ENCODE results near the gene ATP1A2. TPM values are rescaled to one million over a fixed set of nuclear protein-coding genes. Genes with fewer than 3 reads are reported as not detected.

The ATP1A2 gene
- total RNA-seq, 1 experiment from 2014 or later = not detected

DNA sequence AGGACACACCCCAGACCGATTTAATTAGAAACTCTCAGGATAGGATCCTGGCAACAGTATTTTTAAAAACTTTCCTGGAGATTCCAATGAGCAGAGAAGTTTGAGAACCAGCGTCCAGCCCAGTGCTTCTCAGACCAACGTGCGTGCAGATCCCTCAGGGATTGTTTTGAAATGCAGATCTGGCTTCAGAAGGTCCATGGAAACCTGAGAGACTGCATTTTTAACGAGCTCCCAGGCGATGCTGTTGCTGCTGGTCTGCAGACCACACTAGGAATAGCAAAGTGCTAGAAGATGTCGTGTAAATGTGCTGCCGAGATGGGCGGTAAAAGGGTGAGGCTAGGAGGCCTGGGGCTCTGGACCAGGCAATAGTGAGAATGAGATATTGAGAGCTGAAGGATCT, 56.4 kb downstream of the ATP1A2 start:
- no peak for DNase-seq (ENCODE audit: low spot score)

DNA sequence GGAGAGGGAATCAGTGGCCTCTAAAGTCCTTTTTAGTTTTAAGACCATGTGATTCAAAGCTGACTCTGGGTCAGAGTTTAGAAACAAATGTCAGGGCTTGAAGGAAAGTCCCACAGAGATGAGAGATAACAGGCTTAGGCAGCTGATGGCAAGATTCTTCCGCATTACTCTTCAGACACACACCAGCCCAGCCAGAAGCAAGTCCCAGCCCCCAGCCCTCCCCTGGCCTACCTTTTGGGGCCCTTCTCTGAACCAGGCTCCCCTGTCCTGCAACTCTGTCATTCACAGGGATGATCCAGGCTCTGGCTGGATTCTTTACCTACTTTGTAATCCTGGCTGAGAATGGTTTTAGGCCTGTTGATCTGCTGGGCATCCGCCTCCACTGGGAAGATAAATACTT, 61.7 kb downstream of the ATP1A2 start:
- no peak for DNase-seq (ENCODE audit: low spot score)

DNA sequence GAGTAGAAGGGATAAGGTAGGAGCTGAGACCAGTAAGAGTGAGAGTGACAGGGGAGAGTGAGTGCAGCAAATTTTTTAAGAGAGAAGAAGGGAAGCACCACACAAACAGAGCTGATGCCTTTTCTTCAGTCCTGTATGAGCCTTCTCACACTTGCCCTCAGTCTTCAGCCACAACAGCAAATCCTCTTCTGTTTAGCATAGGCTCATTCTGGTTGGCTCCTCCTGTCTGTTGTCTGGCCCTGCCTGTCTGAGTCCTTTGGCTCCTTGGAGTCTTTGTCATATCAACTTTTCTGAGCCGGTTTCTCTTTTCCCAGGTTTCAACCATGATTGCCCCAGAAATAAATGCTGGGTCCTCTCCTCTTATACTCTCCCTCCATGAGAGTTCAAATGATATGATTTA, 62.1 kb downstream of the ATP1A2 start:
- DNase-seq (ENCODE audit: low spot score) = no peak

DNA sequence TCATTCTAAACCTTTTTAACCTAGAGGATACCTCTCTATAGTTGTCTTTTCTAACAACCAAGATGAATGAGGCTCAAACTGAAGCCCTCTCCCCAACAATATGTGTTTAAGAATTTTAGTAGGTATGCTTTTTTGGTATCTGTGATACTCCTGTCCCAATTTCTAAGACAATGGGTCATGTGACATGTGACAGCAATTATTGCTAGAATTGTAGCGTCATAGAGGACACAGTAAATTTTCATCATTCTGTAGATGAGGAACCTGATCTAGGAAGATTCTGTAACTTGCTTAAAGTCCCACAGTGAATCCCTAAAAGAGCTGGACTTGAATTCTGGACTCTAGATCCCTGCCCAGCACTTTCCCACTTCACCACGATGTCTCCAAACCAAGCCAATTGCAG, 63.2 kb downstream of the ATP1A2 start:
- no peak for DNase-seq (ENCODE audit: low spot score)

DNA sequence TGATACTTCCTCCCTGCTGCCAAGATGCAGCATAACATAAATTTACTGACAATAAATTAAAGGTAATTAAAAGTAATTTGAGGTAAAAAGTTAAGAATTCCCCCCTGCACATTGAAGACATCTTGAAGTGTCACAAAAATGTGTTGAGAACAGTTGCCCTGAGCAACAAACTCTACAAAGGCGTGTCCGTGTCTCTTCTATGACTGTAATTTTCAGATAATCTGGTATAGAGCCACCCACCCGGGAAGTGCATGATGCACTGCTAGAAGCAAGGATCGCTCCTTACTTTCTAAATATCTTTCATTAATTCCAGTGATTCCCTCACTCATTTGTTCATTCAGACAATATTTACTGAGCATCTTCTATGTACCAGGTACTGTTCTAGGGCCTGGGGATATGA, 63.8 kb downstream of the ATP1A2 start:
- DNase-seq (ENCODE audit: low spot score) = no peak

DNA sequence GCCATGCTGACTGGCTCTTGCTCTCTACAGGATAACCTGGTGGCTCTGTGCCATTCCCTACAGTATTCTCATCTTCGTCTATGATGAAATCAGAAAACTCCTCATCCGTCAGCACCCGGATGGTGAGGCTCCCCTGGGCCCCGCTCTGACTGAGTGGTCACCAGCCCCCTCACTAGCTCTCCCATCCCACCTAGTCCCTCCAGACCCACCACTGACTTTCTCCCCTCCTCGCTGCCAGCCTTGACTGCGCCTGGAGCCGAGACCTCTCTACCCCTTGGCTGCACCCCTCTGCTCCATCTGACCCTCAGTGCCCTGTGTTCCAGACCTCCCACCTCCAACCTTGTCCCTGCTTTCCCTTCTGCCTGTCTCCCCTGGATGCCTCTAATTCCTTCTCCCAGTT, 70.7 kb downstream of the ATP1A2 start:
- no peak for DNase-seq (ENCODE audit: low spot score)

DNA sequence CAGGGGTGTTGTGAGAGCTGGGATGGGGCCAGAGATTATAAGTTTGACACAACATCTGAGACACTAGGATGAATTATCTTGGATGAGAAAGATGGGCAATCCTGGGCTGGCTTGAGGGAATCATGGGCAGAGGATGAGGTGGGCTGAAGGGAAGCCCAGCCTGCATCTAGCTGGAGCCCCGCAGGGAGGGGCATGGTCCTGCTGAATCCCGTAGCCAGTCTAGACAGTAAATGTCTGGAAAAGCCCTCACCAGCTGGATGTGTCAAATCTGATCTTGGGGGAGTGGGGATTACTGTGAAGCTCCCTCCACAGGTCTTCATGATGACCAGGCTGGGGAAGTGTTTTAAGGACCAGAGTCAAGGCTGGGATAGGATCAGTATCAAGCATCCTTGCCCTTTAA, 71.2 kb downstream of the ATP1A2 start:
- DNase-seq (ENCODE audit: low spot score) = no peak

DNA sequence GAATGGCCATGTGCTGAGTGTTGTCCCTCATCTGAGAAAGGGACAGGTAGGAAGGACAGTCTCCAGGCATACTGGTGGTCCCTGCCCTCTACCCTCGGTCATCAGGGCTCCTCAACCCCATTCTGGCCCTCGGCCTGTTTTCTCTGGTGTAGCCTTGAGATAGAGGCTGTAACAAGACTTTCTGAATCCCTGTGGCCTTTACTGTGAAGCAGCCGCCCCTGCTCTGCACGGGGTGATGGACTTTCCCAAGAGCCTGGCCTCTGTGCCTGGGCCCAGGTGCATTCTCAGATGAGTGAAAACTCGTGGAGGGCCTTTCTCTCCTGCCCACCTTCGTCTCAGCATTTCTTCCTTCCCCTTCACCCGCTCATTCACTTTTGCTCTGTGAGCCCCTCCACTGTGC, 71.8 kb downstream of the ATP1A2 start:
- DNase-seq (ENCODE audit: low spot score) = no peak

DNA sequence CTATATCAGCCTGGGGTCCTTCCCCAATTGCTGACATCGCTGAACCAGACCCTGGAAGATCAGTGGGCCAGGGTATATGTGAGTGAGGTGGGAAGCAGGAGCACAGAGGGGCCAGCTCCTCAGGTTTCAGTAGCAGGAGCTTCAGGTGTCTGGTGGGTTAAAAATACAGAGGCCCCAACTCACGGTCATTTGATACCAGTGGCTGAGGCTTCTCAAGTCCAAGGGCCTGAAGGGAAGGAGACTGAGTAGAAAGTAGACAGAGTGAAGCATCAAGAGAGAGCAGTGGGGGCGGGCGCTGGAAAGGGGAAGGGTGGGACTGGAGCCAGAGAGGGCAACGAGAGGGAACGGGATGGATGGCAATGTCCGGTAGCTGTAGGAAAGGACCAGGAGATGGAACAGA, 72.8 kb downstream of the ATP1A2 start:
- no peak for DNase-seq (ENCODE audit: low spot score)

DNA sequence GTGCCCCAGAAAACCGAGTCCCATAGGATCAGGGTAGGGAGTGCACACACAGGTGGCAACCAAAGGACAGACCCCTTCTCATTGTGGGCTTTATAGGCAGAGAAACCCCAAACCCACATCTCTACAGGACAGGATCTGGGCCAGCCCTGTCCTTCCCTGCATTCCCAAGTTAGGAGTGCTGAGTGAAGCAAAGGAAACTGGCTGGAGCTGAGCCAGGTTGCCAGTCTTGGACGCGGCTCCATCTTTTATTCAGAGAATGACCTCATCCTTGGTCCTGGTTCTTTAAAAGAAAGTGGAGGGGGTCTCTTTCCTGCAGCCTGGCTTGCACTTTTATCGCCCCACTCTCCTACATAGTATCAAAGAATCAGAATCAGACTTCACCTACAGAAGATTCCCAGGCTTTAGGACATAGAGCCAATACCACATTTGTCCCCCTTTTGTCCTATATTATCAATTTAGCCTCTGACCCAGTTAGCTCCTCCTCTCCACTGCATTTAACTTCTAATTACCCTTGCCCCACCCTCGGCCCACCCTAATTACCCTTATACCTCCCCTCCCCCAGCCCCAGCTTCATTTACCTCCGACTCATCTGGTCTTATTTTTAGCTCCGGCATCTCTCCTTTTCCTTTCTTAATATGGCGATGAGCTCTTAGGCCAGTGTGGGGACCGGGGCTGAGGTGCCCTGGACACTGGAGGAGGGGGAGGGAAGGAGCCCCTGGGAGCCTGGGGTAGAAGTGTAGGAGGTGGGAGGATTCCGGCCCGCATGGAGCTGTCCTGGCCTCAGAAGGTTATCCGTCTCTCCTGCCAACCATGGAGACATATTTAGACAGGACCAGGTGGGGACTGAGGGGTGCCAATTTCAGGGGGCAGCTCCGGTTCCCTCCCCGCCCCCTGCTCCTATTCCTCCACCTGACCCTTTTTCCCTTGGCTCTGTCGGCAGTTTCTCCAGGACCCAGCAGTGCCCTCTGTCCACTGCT, 74.4 kb downstream of the ATP1A2 start, which contains the start of gene CASQ1:
Gene CASQ1, plus strand, starts transcription at position 927 of the 977 bp plus-strand sequence. CDS start 177 bp downstream, outside the sequence.
- DNase-seq (ENCODE audit: low spot score) = no peak

DNA sequence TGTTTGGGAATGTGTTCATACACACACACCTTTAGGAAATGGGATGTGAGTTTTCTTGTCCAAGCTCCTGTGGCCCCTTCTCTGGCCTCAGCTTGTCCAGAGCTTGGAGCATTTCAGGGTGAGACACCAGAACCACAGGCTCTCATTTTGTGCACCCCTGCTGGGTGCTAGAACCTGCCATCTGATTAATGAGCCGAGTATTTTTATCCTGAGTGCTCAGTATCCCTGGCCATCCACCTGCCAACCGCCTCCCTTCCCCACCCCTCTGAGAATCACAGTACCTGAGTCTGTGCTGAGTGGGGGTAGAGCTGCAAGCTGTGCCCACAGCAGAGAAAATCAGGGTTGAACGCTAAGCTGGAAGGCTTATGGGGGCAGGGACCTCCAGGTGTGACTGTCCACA, 76.2 kb downstream of the ATP1A2 start:
- DNase-seq (ENCODE audit: low spot score) = no peak

DNA sequence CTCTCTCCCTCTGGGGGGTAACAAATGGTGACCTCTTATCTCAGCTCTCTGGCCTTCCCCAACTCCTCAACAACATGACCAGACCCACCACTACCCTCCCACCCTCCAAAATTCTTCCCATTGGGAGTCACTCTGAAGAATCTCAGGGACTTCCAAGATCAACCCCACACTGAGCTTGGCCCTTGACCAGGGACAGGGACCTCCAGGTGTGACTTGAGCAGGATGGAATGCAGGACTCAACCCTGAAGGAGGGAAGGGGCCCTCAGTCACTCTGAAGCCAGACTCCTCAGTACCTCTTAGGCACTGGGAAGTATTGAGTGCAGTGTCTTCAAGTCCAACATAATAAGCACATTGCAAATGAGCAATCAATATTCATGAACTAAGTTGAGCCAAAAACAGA, 76.7 kb downstream of the ATP1A2 start:
- no peak for DNase-seq (ENCODE audit: low spot score)

Other genes with a start within 250 kb of the ATP1A2 start
- 0.21 and 0.62 TPM in 2 replicates for gene CFAP45, start 215.6 kb upstream of the ATP1A2 start, total RNA-seq (2014; rRNA removed; shearing (Covaris generic))
- 444 and 497 TPM in 2 replicates for gene TAGLN2, start 190.3 kb upstream of the ATP1A2 start, total RNA-seq (2014; rRNA removed; shearing (Covaris generic))
- gene IGSF9, start 170.1 kb upstream of the ATP1A2 start, total RNA-seq (2014; rRNA removed; shearing (Covaris generic)) = 0.47 and 0.52 TPM in 2 replicates
- 2.2 TPM in 1 of 2 replicates, not detected in the other for gene SLAMF9, start 161.5 kb upstream of the ATP1A2 start, total RNA-seq (2014; rRNA removed; shearing (Covaris generic))
- 6.0 and 6.3 TPM in 2 replicates for gene PIGM, start 83.8 kb upstream of the ATP1A2 start, total RNA-seq (2014; rRNA removed; shearing (Covaris generic))
- gene KCNJ10, start 45.6 kb upstream of the ATP1A2 start, total RNA-seq (2014; rRNA removed; shearing (Covaris generic)) = not detected in 2 replicates
- gene KCNJ9, start 34.2 kb upstream of the ATP1A2 start, total RNA-seq (2014; rRNA removed; shearing (Covaris generic)) = not detected in 2 replicates
- gene IGSF8, start 17.1 kb upstream of the ATP1A2 start, total RNA-seq (2014; rRNA removed; shearing (Covaris generic)) = 13.7 and 20.7 TPM in 2 replicates
- gene ATP1A4, start 35.8 kb downstream of the ATP1A2 start, total RNA-seq (2014; rRNA removed; shearing (Covaris generic)) = not detected in 2 replicates
- 0.41 TPM in 1 of 2 replicates, not detected in the other for gene CASQ1, start 74.8 kb downstream of the ATP1A2 start, total RNA-seq (2014; rRNA removed; shearing (Covaris generic))
- gene PEA15, start 89.6 kb downstream of the ATP1A2 start, total RNA-seq (2014; rRNA removed; shearing (Covaris generic)) = 50.7 and 58.8 TPM in 2 replicates
- 22.1 and 22.6 TPM in 2 replicates for gene DCAF8, start 146.8 kb downstream of the ATP1A2 start, total RNA-seq (2014; rRNA removed; shearing (Covaris generic))
- gene PEX19, start 169.4 kb downstream of the ATP1A2 start, total RNA-seq (2014; rRNA removed; shearing (Covaris generic)) = 71.4 and 80.8 TPM in 2 replicates
- gene COPA, start 227.5 kb downstream of the ATP1A2 start, total RNA-seq (2014; rRNA removed; shearing (Covaris generic)) = 90.1 and 101 TPM in 2 replicates
- 61.7 and 72.0 TPM in 2 replicates for gene NCSTN, start 227.6 kb downstream of the ATP1A2 start, total RNA-seq (2014; rRNA removed; shearing (Covaris generic))

Data from H4 (cell line).